HK-2 (cell line): ENCODE data around the gene AGR3.

ENCODE experiments used
- DNase-seq: peaks from one replicate; pipeline ENCODE4 v3.0.0-alpha.2; 2018; ENCODE audit not compliant: unreplicated experiment

Gene AGR3

GRCh38 chr7:16836481-16836880 lies 45.3 kb downstream of the AGR3 start:
- no peak for DNase-seq

- no peak for DNase-seq
Measured at GRCh38 chr7:16833373-16833772, 48.4 kb downstream of the AGR3 start.

GRCh38 chr7:16826060-16826459 lies 55.7 kb downstream of the AGR3 start:
- DNase-seq, result no peak

DNA sequence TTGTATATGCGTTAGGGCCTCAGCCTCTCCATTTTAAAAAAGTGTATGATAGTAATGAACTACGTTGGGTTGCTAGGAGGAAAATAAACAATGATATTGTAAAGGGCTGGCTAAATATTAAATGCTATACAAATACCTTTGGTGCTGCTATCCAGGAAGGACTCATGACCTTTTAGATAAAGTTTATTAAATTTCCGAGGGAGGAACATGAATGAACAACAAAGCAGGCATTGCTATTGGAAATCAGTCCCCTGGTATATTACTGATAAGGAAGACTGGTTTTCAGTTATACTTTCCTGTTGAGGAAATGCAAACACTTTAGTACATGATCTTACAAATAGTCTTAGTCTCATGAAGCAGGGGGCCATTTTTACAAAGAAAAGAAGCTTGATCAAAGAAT lies 59.8 kb downstream of the AGR3 start:
- DNase-seq, result no peak

DNA sequence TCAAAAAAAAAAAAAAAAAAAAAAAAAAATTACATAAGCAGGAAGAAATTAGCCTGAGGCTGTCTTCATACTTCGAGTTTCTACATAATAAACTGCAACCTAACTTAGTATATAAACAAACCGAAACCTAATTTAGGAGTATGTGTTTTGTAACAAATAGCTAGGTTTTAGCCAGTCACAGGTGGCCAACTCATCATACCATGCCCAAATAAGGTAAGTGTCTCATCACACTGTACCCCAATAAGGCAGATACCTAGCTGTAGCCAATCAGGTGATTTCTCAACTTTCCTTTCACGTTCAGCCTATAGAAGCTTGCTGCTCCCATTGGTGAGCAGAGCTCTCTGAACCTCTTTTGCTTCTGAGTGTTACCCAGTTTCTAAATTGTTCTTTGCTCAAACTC lies 63.1 kb downstream of the AGR3 start:
- DNase-seq, result no peak

GRCh38 chr7:16817536-16817935 lies 64.2 kb downstream of the AGR3 start:
- DNase-seq, result no peak

GRCh38 chr7:16816824-16817223 lies 65.0 kb downstream of the AGR3 start:
- DNase-seq, result no peak

DNA sequence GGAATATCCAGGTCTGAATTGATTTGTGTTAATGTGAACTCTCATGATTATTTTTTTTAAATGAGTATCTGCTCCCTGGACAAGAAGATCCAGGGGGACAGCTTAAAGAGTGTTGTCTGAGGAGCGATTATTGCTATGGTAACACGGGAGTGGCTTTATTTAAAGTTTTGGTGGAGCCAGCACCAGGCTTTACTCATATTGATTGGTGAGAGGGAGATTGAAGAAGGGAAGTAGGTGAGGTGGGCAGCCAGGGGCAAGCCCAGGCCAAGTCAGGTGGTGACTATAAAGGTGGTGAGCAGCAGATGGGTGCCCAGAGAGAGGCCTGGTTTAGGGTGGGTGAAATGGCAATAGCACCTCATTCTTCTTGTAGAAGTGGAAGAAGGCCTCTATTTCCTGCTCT lies 66.8 kb downstream of the AGR3 start:
- DNase-seq, result no peak

DNA sequence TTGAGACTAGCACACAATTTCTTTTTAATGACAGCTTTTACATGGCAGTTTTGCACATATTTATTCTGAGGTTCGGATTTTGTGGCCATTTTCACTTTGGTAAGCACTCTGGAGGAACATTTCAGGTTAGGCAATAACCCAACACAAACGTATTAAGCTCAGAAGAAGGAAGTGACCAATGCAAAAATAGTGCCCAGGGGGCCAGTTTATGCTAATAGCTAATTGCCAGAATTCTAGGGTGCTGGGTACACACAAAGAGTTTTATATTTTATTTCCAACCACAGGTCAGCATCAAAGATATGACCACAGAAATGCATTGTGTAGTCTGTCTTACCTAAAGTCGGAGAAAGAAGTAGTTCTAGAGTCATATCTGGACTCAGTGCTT lies 68.6 kb downstream of the AGR3 start:
- no peak for DNase-seq

- DNase-seq, result no peak
Measured at GRCh38 chr7:16812542-16813231, 69.1 kb downstream of the AGR3 start.

DNA sequence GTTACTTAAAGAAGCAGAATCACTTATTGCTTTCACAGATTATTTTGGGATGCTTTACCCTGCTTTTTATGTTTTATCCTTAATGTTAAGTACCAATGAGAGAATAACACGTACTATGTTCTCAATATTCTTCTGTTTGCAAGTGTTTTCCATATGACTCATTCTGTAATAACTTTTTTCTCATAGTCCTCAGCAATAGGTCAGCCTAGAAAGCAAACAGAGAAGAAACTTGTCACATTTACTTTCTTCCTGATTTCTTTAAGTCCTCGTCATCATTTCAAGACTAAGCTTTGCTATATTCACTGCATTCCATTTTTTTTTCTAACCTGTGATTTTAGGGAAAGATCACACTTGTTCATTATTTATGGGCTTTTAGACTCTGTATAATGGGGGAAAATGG lies 70.2 kb downstream of the AGR3 start:
- DNase-seq, result no peak

DNA sequence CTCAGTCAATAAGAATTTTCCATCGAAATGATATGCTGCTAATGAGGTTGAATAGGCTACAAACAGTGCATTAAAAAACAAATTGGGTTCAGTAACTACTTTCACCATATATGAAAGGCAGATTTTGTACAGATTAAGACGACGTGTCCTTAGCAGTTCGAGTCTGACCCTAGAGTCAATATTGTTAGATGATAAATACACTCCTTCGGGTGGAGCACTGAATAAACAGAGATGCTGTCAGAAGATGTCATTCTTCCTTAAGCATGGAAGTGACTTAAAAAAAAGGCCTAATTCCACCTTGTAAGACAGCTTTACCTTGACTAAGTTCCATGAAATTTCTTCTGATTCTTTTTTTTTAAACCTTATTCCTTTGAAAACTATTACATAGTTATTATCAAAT lies 71.2 kb downstream of the AGR3 start:
- no peak for DNase-seq

- no peak for DNase-seq
Measured at GRCh38 chr7:16810112-16810511, 71.7 kb downstream of the AGR3 start.
